HG03159 (cell line): ENCODE results near the gene JAK2.
"Not testable (repeated sequence)": the region's sequence is repeated elsewhere in the genome, so short reads cannot be mapped to it uniquely, and the experiment has no call there.

Experiments used
- ATAC-seq: cut with Tn5 transposase; IDR thresholded peaks from one replicate; pipeline ENCODE4 v1.9.1; 2021; ENCODE audit warnings: mild to moderate bottlenecking, moderate library complexity; ENCODE audit not compliant: unreplicated experiment

JAK2 gene

GRCh38 chr9:5041390-5042115 lies 56.5 kb downstream of the JAK2 start:
- ATAC-seq: no peak

GRCh38 chr9:5042661-5043178 lies 57.6 kb downstream of the JAK2 start:
- ATAC-seq: no peak

- ATAC-seq: no peak
These were observed 58.3 kb downstream of the JAK2 start for GRCh38 chr9:5043381-5043780.

- ATAC-seq: no peak
These were observed 59.1 kb downstream of the JAK2 start for GRCh38 chr9:5044160-5044559.

- ATAC-seq: no peak
These were observed 67.8 kb downstream of the JAK2 start for GRCh38 chr9:5052838-5053237.

- no peak for ATAC-seq
These were observed 77.6 kb downstream of the JAK2 start for GRCh38 chr9:5062631-5063030.

GRCh38 chr9:5072871-5073270 lies 87.8 kb downstream of the JAK2 start:
- ATAC-seq: no peak

GRCh38 chr9:5073701-5074100 lies 88.6 kb downstream of the JAK2 start:
- no peak for ATAC-seq

GRCh38 chr9:5085993-5086392 lies 100.9 kb downstream of the JAK2 start:
- ATAC-seq: no peak

GRCh38 chr9:5089737-5090136 lies 104.7 kb downstream of the JAK2 start:
- ATAC-seq: no peak

GRCh38 chr9:5095795-5096194 lies 110.7 kb downstream of the JAK2 start:
- ATAC-seq: no peak

- no peak for ATAC-seq
These were observed 114.4 kb downstream of the JAK2 start for GRCh38 chr9:5099466-5099865.

- ATAC-seq: not testable (repeated sequence)
These were observed 116.1 kb downstream of the JAK2 start for GRCh38 chr9:5101127-5101526.

GRCh38 chr9:5106517-5106916 lies 121.4 kb downstream of the JAK2 start:
- not testable (repeated sequence) for ATAC-seq

GRCh38 chr9:5110867-5111681 lies 126.0 kb downstream of the JAK2 start:
- ATAC-seq: no peak

- no peak for ATAC-seq
These were observed 126.6 kb downstream of the JAK2 start for GRCh38 chr9:5111696-5112095.

GRCh38 chr9:5112109-5112592 lies 127.1 kb downstream of the JAK2 start:
- ATAC-seq: no peak

GRCh38 chr9:5112646-5113045 lies 127.6 kb downstream of the JAK2 start:
- no peak for ATAC-seq

GRCh38 chr9:5113523-5113922 lies 128.5 kb downstream of the JAK2 start:
- ATAC-seq: no peak

- no peak for ATAC-seq
These were observed 129.1 kb downstream of the JAK2 start for GRCh38 chr9:5113994-5114748.

GRCh38 chr9:5122116-5122515 lies 137.0 kb downstream of the JAK2 start:
- ATAC-seq: no peak
